PC-3 (cell line): ENCODE data around the gene MFSD8.
"Not testable (repeated sequence)": the region's sequence is repeated elsewhere in the genome, so short reads cannot be mapped to it uniquely, and the experiment has no call there.

ENCODE experiments used
- CTCF ChIP-seq: fragments of 300-600 bp; sonication (generic); conservative IDR thresholded peaks from 2 replicates; pipeline ENCODE4 v1.5.1; 2017; ENCODE audit warnings: antibody characterized with exemption, low read depth, mild to moderate bottlenecking, low read length
- EZH2 ChIP-seq: fragments of 300-600 bp; sonication (generic); IDR thresholded peaks from one replicate; pipeline ENCODE4 v1.6.1; 2017; ENCODE audit warnings: antibody characterized with exemption, mild to moderate bottlenecking, low read length; ENCODE audit not compliant: unreplicated experiment
- EZH2phosphoT487 ChIP-seq: fragments of 300-600 bp; sonication (generic); IDR thresholded peaks from 2 replicates; pipeline ENCODE4 v1.6.1; 2018; ENCODE audit warnings: mild to moderate bottlenecking, antibody characterized with exemption, low read length, borderline replicate concordance

GRCh38 chr4:127963633-127964398, 1.2 kb downstream of the MFSD8 start:
- TF ChIP-seq CTCF, EZH2, EZH2phosphoT487: not testable (repeated sequence)
